ENCODE measurements around the gene GSTO2. TPM values are rescaled to one million over a fixed set of nuclear protein-coding genes. Genes with fewer than 3 reads are reported as not detected.

Gene GSTO2
- total RNA-seq, 1 donor = 2.2 TPM

- H3K27me3 ChIP-seq (ENCODE audit: insufficient read depth, low read length) = no peaks in the 10 kb centered on the region
- no peak overlapping the region for H3K27ac ChIP-seq (ENCODE audit: low read depth, low read length)
- H4K20me1 ChIP-seq (ENCODE audit: insufficient read depth, low read length) = peaks cover 38% of the 10 kb centered on the region
- no peak for DNase-seq (ENCODE audit: insufficient read length, low spot score, missing footprints)
- H3K4me1 ChIP-seq (ENCODE audit: insufficient read depth, low read length) = peaks cover 46% of the 10 kb centered on the region
- no peak for TF ChIP-seq CTCF (IDR thresholded peaks at IDR 0.05; ENCODE audit: extremely low read depth, low read depth, low read length)
- H3K9me3 ChIP-seq (ENCODE audit: low read depth, low read length) = no peaks in the 10 kb centered on the region
- peaks cover 78% of the 10 kb centered on the region for H3K36me3 ChIP-seq (ENCODE audit: insufficient read depth, low read length)
- peaks cover 99% of the 10 kb centered on the region for H3K79me2 ChIP-seq (ENCODE audit: insufficient read depth, low read length)
- no peak overlapping the region for H3K4me2 ChIP-seq (ENCODE audit: insufficient read depth, low read length)
- no peak overlapping the region for H3K4me3 ChIP-seq (ENCODE audit: insufficient read depth, low read length)
- no peak overlapping the region for H2AFZ ChIP-seq (ENCODE audit: low read length)
These were observed 46.5 kb downstream of the GSTO2 start for GRCh38 chr10:104315486-104315921.

- peaks cover 99% of the 10 kb centered on the region for H3K79me2 ChIP-seq (ENCODE audit: insufficient read depth, low read length)
- TF ChIP-seq CTCF (IDR thresholded peaks at IDR 0.05; ENCODE audit: extremely low read depth, low read depth, low read length) = no peak
- H3K27ac ChIP-seq (ENCODE audit: low read depth, low read length) = peak overlapping the region; percentile 87
- no peak overlapping the region for H2AFZ ChIP-seq (ENCODE audit: low read length)
- H4K20me1 ChIP-seq (ENCODE audit: insufficient read depth, low read length) = peaks cover 46% of the 10 kb centered on the region
- peaks cover 69% of the 10 kb centered on the region for H3K36me3 ChIP-seq (ENCODE audit: insufficient read depth, low read length)
- DNase-seq (ENCODE audit: insufficient read length, low spot score, missing footprints) = no peak
- H3K4me2 ChIP-seq (ENCODE audit: insufficient read depth, low read length) = peak overlapping the region; percentile 73
- H3K27me3 ChIP-seq (ENCODE audit: insufficient read depth, low read length) = no peaks in the 10 kb centered on the region
- H3K9me3 ChIP-seq (ENCODE audit: low read depth, low read length) = no peaks in the 10 kb centered on the region
- H3K4me3 ChIP-seq (ENCODE audit: insufficient read depth, low read length) = peak overlapping the region; percentile 20
- H3K4me1 ChIP-seq (ENCODE audit: insufficient read depth, low read length) = peaks cover 50% of the 10 kb centered on the region
These were observed 47.5 kb downstream of the GSTO2 start for GRCh38 chr10:104316321-104317099.

DNA sequence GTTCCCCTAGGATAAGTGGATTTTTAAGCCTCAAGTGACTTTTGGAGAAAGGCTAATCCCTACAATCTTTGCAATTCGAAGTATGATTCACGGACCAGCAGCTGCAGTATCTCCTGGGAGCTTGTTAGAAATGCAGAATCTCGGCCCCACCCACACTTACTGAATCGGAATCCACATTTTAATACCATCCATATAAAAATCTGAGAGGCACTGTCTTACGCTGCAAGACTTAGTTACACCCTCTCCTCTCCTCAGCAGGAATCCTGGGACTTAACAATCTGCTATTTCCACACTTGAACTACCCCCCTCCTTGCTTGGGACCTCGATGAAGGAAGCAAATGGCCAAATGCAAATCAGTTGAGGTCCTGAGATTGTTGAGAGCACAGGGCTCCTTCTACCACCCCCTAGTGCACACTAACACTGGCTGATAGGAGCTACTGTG, 48.3 kb downstream of the GSTO2 start:
- DNase-seq (ENCODE audit: insufficient read length, low spot score, missing footprints) = peak; percentile 94
- peaks cover 51% of the 10 kb centered on the region for H4K20me1 ChIP-seq (ENCODE audit: insufficient read depth, low read length)

More for the DNA sequence above, 48.3 kb downstream of the GSTO2 start:
- Histone ChIP-seq H2AFZ (ENCODE audit: low read length) (no peak overlapping the region), H3K27ac (ENCODE audit: low read depth, low read length) (peak overlapping the region; percentile 87), H3K9me3 (ENCODE audit: low read depth, low read length) (no peaks in the 10 kb centered on the region), H3K79me2 (ENCODE audit: insufficient read depth, low read length) (peaks cover 99% of the 10 kb centered on the region), H3K27me3 (ENCODE audit: insufficient read depth, low read length) (no peaks in the 10 kb centered on the region), H3K4me1 (ENCODE audit: insufficient read depth, low read length) (peaks cover 57% of the 10 kb centered on the region), H3K36me3 (ENCODE audit: insufficient read depth, low read length) (peaks cover 62% of the 10 kb centered on the region), H3K4me3 (ENCODE audit: insufficient read depth, low read length) (peak overlapping the region; percentile 20), H3K4me2 (ENCODE audit: insufficient read depth, low read length) (peak overlapping the region; percentile 73)
- peak; percentile 12 for TF ChIP-seq CTCF (IDR thresholded peaks at IDR 0.05; ENCODE audit: extremely low read depth, low read depth, low read length)

All from osteoblast (primary cell).